GM12891 (cell line): ENCODE measurements around the gene LRRIQ4.

Experiments used
- PAX5 ChIP-seq: IDR thresholded peaks from 2 replicates; pipeline ENCODE4 v1.6.1; 2011; ENCODE audit warnings: low read length, moderate library complexity, mild to moderate bottlenecking; ENCODE audit not compliant: insufficient read depth, severe bottlenecking
- POLR2A ChIP-seq: IDR thresholded peaks from 2 replicates; pipeline ENCODE4 v1.6.1; 2011; ENCODE audit warnings: low read depth, low read length, control low read depth
- POLR2AphosphoS5 ChIP-seq: IDR thresholded peaks from 2 replicates; pipeline ENCODE4 v1.6.1; 2011; ENCODE audit warnings: low read depth, low read length, control low read depth
- TAF1 ChIP-seq: IDR thresholded peaks from 2 replicates; pipeline ENCODE4 v1.6.1; 2011; ENCODE audit warnings: low read depth, low read length, control low read depth

- peak; percentile 96 for TF ChIP-seq POLR2A
- peak; percentile 96 for TF ChIP-seq POLR2AphosphoS5
- peak; percentile 43 for TF ChIP-seq TAF1
- no peak for TF ChIP-seq PAX5
Observed at GRCh38 chr3:169772897-169773816, 39.5 kb upstream of the LRRIQ4 start, which contains the start of gene MYNN.
